ENCODE measurements around the gene VSIR.
A peak's percentile ranks its signal among the peaks of the same experiment; 100 is the strongest.

Gene VSIR

GRCh38 chr10:71712572-71713134 lies 60.7 kb downstream of the VSIR start:
- no peak for DNase-seq (ENCODE audit: low spot score)

- no peak for DNase-seq (ENCODE audit: low spot score)
Measured at GRCh38 chr10:71712170-71712569, 61.1 kb downstream of the VSIR start.

GRCh38 chr10:71711052-71711623 lies 62.2 kb downstream of the VSIR start:
- DNase-seq (ENCODE audit: low spot score) = no peak

- DNase-seq (ENCODE audit: low spot score) = no peak
Measured at GRCh38 chr10:71710519-71710918, 62.8 kb downstream of the VSIR start.

GRCh38 chr10:71708897-71709882 lies 64.1 kb downstream of the VSIR start:
- no peak for DNase-seq (ENCODE audit: low spot score)

- DNase-seq (ENCODE audit: low spot score) = peak; percentile 91
Measured at GRCh38 chr10:71708301-71708703, 65.0 kb downstream of the VSIR start.

- DNase-seq (ENCODE audit: low spot score) = no peak
Measured at GRCh38 chr10:71707240-71707789, 66.0 kb downstream of the VSIR start.

- DNase-seq (ENCODE audit: low spot score) = no peak
Measured at GRCh38 chr10:71706216-71707121, 66.9 kb downstream of the VSIR start.

- DNase-seq (ENCODE audit: low spot score) = no peak
Measured at GRCh38 chr10:71705582-71705981, 67.7 kb downstream of the VSIR start.

GRCh38 chr10:71704816-71705215 lies 68.5 kb downstream of the VSIR start:
- no peak for DNase-seq (ENCODE audit: low spot score)

- no peak for DNase-seq (ENCODE audit: low spot score)
Measured at GRCh38 chr10:71703577-71703976, 69.7 kb downstream of the VSIR start.

GRCh38 chr10:71701496-71702132 lies 71.7 kb downstream of the VSIR start:
- DNase-seq (ENCODE audit: low spot score) = no peak

- DNase-seq (ENCODE audit: low spot score) = no peak
Measured at GRCh38 chr10:71700731-71701368, 72.5 kb downstream of the VSIR start.

- no peak for DNase-seq (ENCODE audit: low spot score)
Measured at GRCh38 chr10:71698737-71699136, 74.6 kb downstream of the VSIR start.

GRCh38 chr10:71697938-71698709 lies 75.2 kb downstream of the VSIR start:
- no peak for DNase-seq (ENCODE audit: low spot score)
